Adrenal gland (tissue), 12 donors: Measurements from ENCODE around the gene CASP10. TPM values are rescaled to one million over a fixed set of nuclear protein-coding genes. Genes with fewer than 3 reads are reported as not detected.

Experiments
- DNase-seq, 7 donors: peaks; one replicate each; pipeline ENCODE4 v3.0.0-alpha.2; 2019 to 2020
- H3K27ac ChIP-seq, 5 donors: fragments of 200-600 bp; sonication (generic) in 4 of 5; 1 replicate in 3 of 5; 2 replicates in 2 of 5; pipeline versions ENCODE4 v1.5.1 to v1.8.0; 2016 to 2020; ENCODE audit warnings: mild to moderate bottlenecking in 1 of 5
- H3K27me3 ChIP-seq: fragments of 200-600 bp; 2 replicates; pipeline ENCODE4 v1.8.0; 2021
- H3K36me3 ChIP-seq, 2 donors: fragments of 200-600 bp; replicated peaks in 1 of 2; 1 replicate in 1 of 2; 2 replicates in 1 of 2; pipeline versions ENCODE4 v1.5.1 to v1.8.0; 2018 to 2022
- H3K4me1 ChIP-seq, 2 donors: fragments of 200-600 bp; replicated peaks in 1 of 2; 1 replicate in 1 of 2; 2 replicates in 1 of 2; pipeline versions ENCODE4 v1.5.1 to v1.8.0; 2018 to 2021
- H3K4me3 ChIP-seq, 4 donors: fragments of 200-600 bp; sonication (generic) in 3 of 4; one replicate each; pipeline ENCODE4 v1.5.1; 2016 to 2018
- H3K9me3 ChIP-seq, 3 donors: fragments of 200-600 bp; sonication (generic) in 1 of 3; replicated peaks in 1 of 3; 1 replicate in 2 of 3; 2 replicates in 1 of 3; pipeline versions ENCODE4 v1.5.1 to v1.8.0; 2016 to 2021
- POLR2A ChIP-seq, 2 donors: fragments of 450-650 bp; IDR thresholded peaks; one replicate each; pipeline ENCODE4 v1.6.1; 2017; ENCODE audit warnings: antibody characterized with exemption in 2 of 2, mild to moderate bottlenecking in 2 of 2, moderate library complexity in 1 of 2
- WGBS, 4 donors: extraction: QIAGEN DNeasy Blood & Tissue Kit in 2 of 4; methylation state at CpG; one replicate each; pipeline versions ENCODE4 v1.1.5 to v1.1.7; 2013 to 2017; 5-methylcytosine and 5-hydroxymethylcytosine counted together
- intact Hi-C, 2 donors: fragments of 100-400 bp; cut with DNase I; formaldehyde crosslinking; loops; one replicate each; pipeline versions ENCODE4 v1.14.1 to v1.15.0; 2022 to 2023
- polyA plus RNA-seq, 3 donors: library from polyadenylated mRNA; stranded (reverse); fragments of 200-250 nt in 2 of 3; fragments of 350-450 nt in 1 of 3; fragmentation: Illumina TruSeq in 1 of 3; extraction: RNeasy Lipid Tissue Mini Kit (QIAGEN cat#74804) in 1 of 3; gene quantifications; one replicate each; pipeline ENCODE4 v1.2.3, GENCODE V29; 2013 to 2014
- total RNA-seq, 9 donors: library from RNA; depleted of rRNA in 4 of 9; stranded (reverse); fragments of >200 nt in 4 of 9; fragments of 120-200 nt in 1 of 9; fragmentation: NEBNext Ultra II Directional in 1 of 9; extraction: Animal tissue kit (Norgen Biotek cat#: 25700) in 1 of 9; gene quantifications; one replicate each; pipeline versions ENCODE4 v1.1.0 to v1.2.4, GENCODE V29; 2013 to 2023
- TF ChIP-seq, protein P1 (sequence below), 6 experiments: fragments of 450-650 bp in 4 of 6; fragments of 200-600 bp in 2 of 6; sonication (generic) in 1 of 6; IDR thresholded peaks; 1 replicate in 5 of 6; 2 replicates in 1 of 6; pipeline versions ENCODE4 v1.5.1 to v1.8.0; 2016 to 2021; ENCODE audit warnings: antibody characterized with exemption in 6 of 6, mild to moderate bottlenecking in 2 of 6, moderate library complexity in 1 of 6
- donor health status: healthy with polysubstance abuse.
- donor health status: Bipolar disorder and iron deficiency.
- donor health status: DM: yes; HTN: yes; CAD: no.
- donor health status: DM: no; HTN: no; CAD: no.
- donor health status: DM: no; HTN: no; CAD: no.
- donor health status: DM: yes; HTN: yes; CAD: no.

CASP10 gene
- total and polyA plus RNA-seq, 12 donors, result 2.5 to 12.8 (median 5.2) TPM

DNA sequence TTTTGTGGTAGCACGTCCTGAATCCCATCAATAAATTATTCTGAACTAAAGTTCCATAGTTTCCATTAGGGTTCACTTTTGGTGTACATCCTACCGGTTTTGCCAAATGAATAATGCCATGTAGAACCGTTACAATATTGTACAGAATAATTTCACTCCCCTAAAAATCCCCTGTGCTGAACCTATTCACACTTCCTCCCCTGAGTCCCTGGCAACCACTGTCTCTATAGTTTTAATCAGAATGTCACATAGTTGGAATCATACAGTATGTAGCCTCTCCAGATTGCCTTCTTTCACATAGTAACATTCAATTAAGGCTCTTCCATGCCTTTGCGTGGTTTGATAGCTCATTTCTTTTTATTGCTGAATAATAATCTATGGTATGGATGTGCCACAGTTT lies 67.8 kb downstream of the CASP10 start:
- no peak for DNase-seq
- H3K27ac ChIP-seq, result no peak overlapping the region
- H3K4me3 ChIP-seq, result no peak overlapping the region
- H3K4me1 ChIP-seq, result peaks cover 5 to 6% of the 10 kb centered on the region in 2 donors
- H3K36me3 ChIP-seq, result no peaks in the 10 kb centered on the region
- H3K27me3 ChIP-seq, result no peaks in the 10 kb centered on the region
- H3K9me3 ChIP-seq, result no peaks in the 10 kb centered on the region
- intact Hi-C loops, result no loop called here
- no peak for TF ChIP-seq POLR2A (IDR thresholded peaks at IDR 0.05)
- TF ChIP-seq, protein P1, sequence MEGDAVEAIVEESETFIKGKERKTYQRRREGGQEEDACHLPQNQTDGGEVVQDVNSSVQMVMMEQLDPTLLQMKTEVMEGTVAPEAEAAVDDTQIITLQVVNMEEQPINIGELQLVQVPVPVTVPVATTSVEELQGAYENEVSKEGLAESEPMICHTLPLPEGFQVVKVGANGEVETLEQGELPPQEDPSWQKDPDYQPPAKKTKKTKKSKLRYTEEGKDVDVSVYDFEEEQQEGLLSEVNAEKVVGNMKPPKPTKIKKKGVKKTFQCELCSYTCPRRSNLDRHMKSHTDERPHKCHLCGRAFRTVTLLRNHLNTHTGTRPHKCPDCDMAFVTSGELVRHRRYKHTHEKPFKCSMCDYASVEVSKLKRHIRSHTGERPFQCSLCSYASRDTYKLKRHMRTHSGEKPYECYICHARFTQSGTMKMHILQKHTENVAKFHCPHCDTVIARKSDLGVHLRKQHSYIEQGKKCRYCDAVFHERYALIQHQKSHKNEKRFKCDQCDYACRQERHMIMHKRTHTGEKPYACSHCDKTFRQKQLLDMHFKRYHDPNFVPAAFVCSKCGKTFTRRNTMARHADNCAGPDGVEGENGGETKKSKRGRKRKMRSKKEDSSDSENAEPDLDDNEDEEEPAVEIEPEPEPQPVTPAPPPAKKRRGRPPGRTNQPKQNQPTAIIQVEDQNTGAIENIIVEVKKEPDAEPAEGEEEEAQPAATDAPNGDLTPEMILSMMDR (IDR thresholded peaks at IDR 0.05), result no peak
- 89 to 96% (median 91%) methylated on average over 4 of the region's 4 CpGs for WGBS, 4 donors

DNA sequence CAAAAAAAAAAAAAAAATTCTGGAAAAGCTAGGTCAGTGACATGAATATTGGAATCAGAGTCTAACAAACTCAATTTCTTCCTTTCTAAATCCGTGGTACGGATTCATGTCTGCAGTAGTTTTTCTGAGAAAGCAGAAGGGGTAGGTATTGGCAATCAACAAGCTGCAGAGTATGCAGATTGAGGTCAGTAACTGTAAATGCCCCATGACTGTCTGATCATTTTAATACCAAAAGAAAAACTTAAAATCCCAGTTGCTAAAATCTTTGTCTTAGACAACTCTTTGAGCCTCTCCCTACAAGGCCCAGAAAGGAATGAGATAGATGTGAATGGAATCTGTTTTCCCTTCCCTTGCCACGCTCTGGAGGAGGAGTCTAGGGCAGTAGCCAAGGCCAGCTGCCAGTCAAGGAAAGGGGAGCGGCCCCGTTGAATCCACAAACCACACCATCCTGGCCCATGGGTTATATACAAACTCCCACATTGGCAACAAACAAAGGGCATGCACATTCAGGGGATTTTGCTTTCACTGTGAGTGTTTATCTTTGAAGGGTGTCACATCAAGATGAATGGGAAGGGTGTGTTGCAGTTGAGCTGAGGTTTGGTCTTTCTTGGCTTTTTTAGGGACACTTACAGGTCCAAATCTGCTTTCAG lies 71.3 kb downstream of the CASP10 start:
- Histone ChIP-seq H3K4me3 (no peak overlapping the region), H3K36me3 (no peaks in the 10 kb centered on the region), H3K27me3 (no peaks in the 10 kb centered on the region), H3K9me3 (no peaks in the 10 kb centered on the region), H3K27ac (no peak overlapping the region), H3K4me1 (peaks cover 16 to 18% of the 10 kb centered on the region in 2 donors)
- peak; percentile 28 to 75 (median 60) for DNase-seq
- 34 to 45% (median 40%) methylated on average over 5 of the region's 5 CpGs for WGBS, 4 donors
- TF ChIP-seq POLR2A (IDR thresholded peaks at IDR 0.05), result peak in 1 of 2 donors; percentile 47
- TF ChIP-seq, protein P1 (IDR thresholded peaks at IDR 0.05), result no peak
- intact Hi-C loops, result no loop called here

DNA sequence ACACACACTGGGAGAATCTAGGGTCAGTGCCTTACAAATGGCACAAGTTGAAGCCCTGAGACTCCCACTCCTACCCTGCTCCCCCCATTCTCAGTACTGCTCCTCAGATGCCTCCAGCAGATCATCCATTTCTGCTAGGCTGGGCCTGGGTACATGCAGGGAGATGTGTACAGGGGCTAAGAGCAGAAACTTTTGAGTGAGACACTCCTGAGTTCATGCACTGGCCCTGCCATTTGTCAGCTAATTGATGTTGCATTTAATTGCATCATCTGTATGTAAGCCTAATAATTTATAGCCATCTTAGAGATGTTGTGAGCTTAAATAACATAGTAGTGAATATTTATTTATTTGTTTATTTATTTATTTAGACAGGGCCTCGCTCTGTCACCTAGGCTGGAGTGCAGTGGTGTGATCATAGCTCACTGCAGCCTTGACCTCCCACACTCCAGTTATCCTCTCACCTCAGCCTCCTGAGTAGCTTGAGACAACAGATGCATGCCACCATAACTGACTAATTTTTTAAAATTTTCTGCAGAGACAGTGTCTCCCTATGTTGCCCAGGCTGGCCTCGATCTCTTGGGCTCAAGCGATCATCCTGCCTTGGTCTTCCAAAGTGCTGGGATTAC lies 72.6 kb downstream of the CASP10 start:
- Histone ChIP-seq H3K4me3 (no peak overlapping the region), H3K27ac (no peak overlapping the region), H3K4me1 (peaks cover 21 to 31% of the 10 kb centered on the region in 2 donors), H3K9me3 (no peaks in the 10 kb centered on the region), H3K36me3 (no peaks in the 10 kb centered on the region), H3K27me3 (no peaks in the 10 kb centered on the region)
- DNase-seq, result no peak
- WGBS, 4 donors, result 95 to 98% (median 97%) methylated on average over 3 of the region's 3 CpGs
- TF ChIP-seq, protein P1 (IDR thresholded peaks at IDR 0.05), result no peak
- TF ChIP-seq POLR2A (IDR thresholded peaks at IDR 0.05), result no peak
- intact Hi-C loops, result no loop called here

DNA sequence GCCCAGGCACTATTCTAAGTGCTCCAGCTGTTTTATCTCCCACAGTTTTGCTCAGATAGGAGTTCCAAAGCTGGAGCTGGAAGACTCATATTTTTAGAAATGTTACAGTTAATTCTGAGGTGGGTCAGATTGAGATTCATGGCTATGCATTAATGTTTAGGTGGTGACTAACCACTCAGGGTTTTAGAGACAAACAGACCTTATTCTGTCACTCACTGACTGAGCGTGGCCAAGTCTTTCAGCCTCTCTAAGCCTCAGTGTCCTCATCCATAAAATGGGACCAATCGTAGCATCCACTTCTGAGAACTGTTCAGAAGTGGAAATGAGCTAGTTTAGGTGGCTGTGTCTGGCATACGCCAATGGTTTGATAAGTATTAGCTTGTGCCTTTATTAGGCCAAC lies 73.1 kb downstream of the CASP10 start:
- WGBS, 4 donors, result 83 to 96% (median 94%) methylated on average over 3 of the region's 3 CpGs
- TF ChIP-seq POLR2A (IDR thresholded peaks at IDR 0.05), result no peak
- TF ChIP-seq, protein P1 (IDR thresholded peaks at IDR 0.05), result no peak
- Histone ChIP-seq H3K4me3 (no peak overlapping the region), H3K9me3 (no peaks in the 10 kb centered on the region), H3K4me1 (peaks cover 21 to 32% of the 10 kb centered on the region in 2 donors), H3K27me3 (no peaks in the 10 kb centered on the region), H3K36me3 (no peaks in the 10 kb centered on the region), H3K27ac (no peak overlapping the region)
- DNase-seq, result no peak
- intact Hi-C loops, result no loop called here
